PC-3 (cell line): Measurements from ENCODE around the gene ZNF729. TPM values are rescaled to one million over a fixed set of nuclear protein-coding genes. Genes with fewer than 3 reads are reported as not detected.

Source experiments
- ATAC-seq: fragments of 200-7000 bp; cut with Tn5 transposase; 2 replicates; pipeline ENCODE4 v1.9.1; 2020; ENCODE audit warnings: mild to moderate bottlenecking, moderate library complexity
- Bru-seq: library from RNA; stranded (reverse); fragments of 400-500 nt; gene quantifications from one replicate; lab custom pipeline; 2021; lab: Mats Ljungman, UMichigan
- BruChase-seq, 2 experiments: library from RNA; stranded (reverse); fragments of 400-500 nt; gene quantifications; one replicate each; lab custom pipeline; 2021; lab: Mats Ljungman, UMichigan
- BruUV-seq: library from RNA; stranded (reverse); fragments of 400-500 nt; replicated peaks from 2 replicates; lab custom pipeline; 2021; lab: Mats Ljungman, UMichigan
- CTCF ChIA-PET: fragments of 300-600 bp; sonication (Branson Sonifier 250); formaldehyde crosslinking; loops from one replicate; lab custom pipeline; 2022; ENCODE audit warnings: antibody characterized with exemption; lab: Charles Lee
- POLR2A ChIA-PET: fragments of 300-600 bp; sonication (Branson Sonifier 250); formaldehyde crosslinking; loops from one replicate; lab custom pipeline; 2022; ENCODE audit warnings: antibody characterized with exemption; ENCODE audit not compliant: unreplicated experiment; lab: Charles Lee
- DNase-seq: peaks from one replicate; pipeline ENCODE4 v3.0.0-alpha.2; 2015
- H2AFZ ChIP-seq: fragments of 300-600 bp; sonication (generic); 2 replicates; pipeline ENCODE4 v1.6.0; 2016; ENCODE audit warnings: antibody characterized with exemption, low read length
- H3F3A ChIP-seq: fragments of 300-600 bp; sonication (generic); one replicate; pipeline ENCODE4 v1.6.0; 2017; ENCODE audit warnings: antibody characterized with exemption, low read length, control low read depth, mild to moderate bottlenecking; ENCODE audit not compliant: unreplicated experiment
- H3K27ac ChIP-seq: fragments of 300-600 bp; sonication (generic); 2 replicates; pipeline ENCODE4 v1.5.1; 2016; ENCODE audit warnings: mild to moderate bottlenecking, low read length
- H3K27me3 ChIP-seq: fragments of 300-600 bp; sonication (generic); 2 replicates; pipeline ENCODE4 v1.6.1; 2016; ENCODE audit warnings: low read length, mixed read lengths
- H3K36me3 ChIP-seq: fragments of 300-600 bp; sonication (generic); 2 replicates; pipeline ENCODE4 v1.6.1; 2016; ENCODE audit warnings: low read depth, mixed run types, low read length, mixed read lengths
- H3K4me1 ChIP-seq: fragments of 300-600 bp; sonication (generic); 2 replicates; pipeline ENCODE4 v1.5.1; 2016; ENCODE audit warnings: low read length; ENCODE audit not compliant: insufficient read depth
- H3K4me2 ChIP-seq: fragments of 300-600 bp; sonication (generic); 2 replicates; pipeline ENCODE4 v1.6.0; 2016; ENCODE audit warnings: low read length
- H3K4me3 ChIP-seq: fragments of 300-600 bp; sonication (generic); 2 replicates; pipeline ENCODE4 v1.5.1; 2016; ENCODE audit warnings: mild to moderate bottlenecking, low read length, mixed read lengths
- H3K79me2 ChIP-seq: fragments of 300-600 bp; sonication (generic); 2 replicates; pipeline ENCODE4 v1.6.1; 2017; ENCODE audit warnings: low read length, mixed read lengths
- H3K9ac ChIP-seq: fragments of 300-600 bp; sonication (generic); 2 replicates; pipeline ENCODE4 v1.6.0; 2016; ENCODE audit warnings: mild to moderate bottlenecking, low read length
- H3K9me2 ChIP-seq: fragments of 300-600 bp; sonication (generic); replicated peaks from 2 replicates; pipeline ENCODE4 v1.6.1; 2016; ENCODE audit warnings: mixed run types, low read length, mixed read lengths
- H3K9me3 ChIP-seq: fragments of 300-600 bp; sonication (generic); 2 replicates; pipeline ENCODE4 v1.6.1; 2016; ENCODE audit warnings: low read length, mixed read lengths
- H4K20me1 ChIP-seq: fragments of 300-600 bp; sonication (generic); 2 replicates; pipeline ENCODE4 v1.6.1; 2016; ENCODE audit warnings: low read length, mixed read lengths
- CTCF ChIP-seq: fragments of 300-600 bp; sonication (generic); conservative IDR thresholded peaks from 2 replicates; pipeline ENCODE4 v1.5.1; 2017; ENCODE audit warnings: antibody characterized with exemption, low read depth, mild to moderate bottlenecking, low read length
- EZH2 ChIP-seq: fragments of 300-600 bp; sonication (generic); IDR thresholded peaks from one replicate; pipeline ENCODE4 v1.6.1; 2017; ENCODE audit warnings: antibody characterized with exemption, mild to moderate bottlenecking, low read length; ENCODE audit not compliant: unreplicated experiment
- EZH2phosphoT487 ChIP-seq: fragments of 300-600 bp; sonication (generic); IDR thresholded peaks from 2 replicates; pipeline ENCODE4 v1.6.1; 2018; ENCODE audit warnings: mild to moderate bottlenecking, antibody characterized with exemption, low read length, borderline replicate concordance
- intact Hi-C: fragments of 100-400 bp; cut with micrococcal nuclease; formaldehyde crosslinking; loops from 2 replicates; pipeline ENCODE4 v1.9.0; 2023
- long read RNA-seq: library from polyadenylated mRNA; unstranded; transcript quantifications from one replicate; pipeline ENCODE4 v2.0.0, GENCODE V29; 2021; ENCODE audit not compliant: unreplicated experiment
- total RNA-seq: library from RNA; depleted of rRNA; stranded (reverse); fragments of >200 nt; gene quantifications from 2 replicates; pipeline ENCODE4 v1.2.3, GENCODE V29; 2014; rRNA removed

The ZNF729 gene
- total RNA-seq (not detected in 2 replicates), Bru-seq, nascent RNA (not detected), BruChase-seq, experiment 1, labeled RNA remaining after a 6-hour chase (not detected), BruChase-seq, experiment 2, labeled RNA remaining after a 2-hour chase (percentile 5 among the genes with signal in this experiment)
- long read RNA-seq = 0 reads

GRCh38 chr19:22286151-22286810 is at the start of gene ZNF729:
Gene ZNF729, plus strand, starts transcription at chr19:22286441. Its CDS starts 85 bp downstream, at chr19:22286526.
- H3F3A ChIP-seq = no peaks in the 10 kb centered on the region
- H3K4me1 ChIP-seq = no peaks in the 10 kb centered on the region
- POLR2A ChIA-PET = no interaction called here
- DNase-seq (no peak), ATAC-seq (no peak)
- H3K9ac ChIP-seq = no peak within 1 kb of the TSS
- TF ChIP-seq EZH2phosphoT487 (no peak), CTCF (no peak), EZH2 (no peak)
- no peaks in the 10 kb centered on the region for H3K9me2 ChIP-seq
- no peaks in the 10 kb centered on the region for H3K27me3 ChIP-seq
- H2AFZ ChIP-seq = no peak within 1 kb of the TSS
- no peaks in the 10 kb centered on the region for H3K79me2 ChIP-seq
- peaks cover 9% of the 10 kb centered on the region; the same call in 1 of the 2 replicates for H3K9me3 ChIP-seq
- no peak within 1 kb of the TSS for H3K4me2 ChIP-seq
- no peaks in the 10 kb centered on the region for H4K20me1 ChIP-seq
- CTCF ChIA-PET = no interaction called here
- H3K36me3 ChIP-seq = no peaks in the 10 kb centered on the region; the same call in 1 of the 2 replicates
- BruUV-seq = no TSS peak
- H3K4me3 ChIP-seq = no peak within 1 kb of the TSS
- intact Hi-C loops = no loop called here
- no peak within 1 kb of the TSS for H3K27ac ChIP-seq

GRCh38 chr19:22256856-22257255 is 29.4 kb upstream of the ZNF729 start:
- H3F3A ChIP-seq = no peaks in the 10 kb centered on the region
- CTCF ChIA-PET = no interaction called here
- no peak overlapping the region for H2AFZ ChIP-seq
- no peaks in the 10 kb centered on the region for H3K9me2 ChIP-seq
- H3K4me1 ChIP-seq = no peaks in the 10 kb centered on the region
- no peaks in the 10 kb centered on the region for H3K79me2 ChIP-seq
- H4K20me1 ChIP-seq = no peaks in the 10 kb centered on the region
- DNase-seq (no peak), ATAC-seq (no peak)
- no peak overlapping the region for H3K9ac ChIP-seq
- peaks cover 23% of the 10 kb centered on the region for H3K9me3 ChIP-seq
- H3K27ac ChIP-seq = no peak overlapping the region
- no TSS peak for BruUV-seq
- POLR2A ChIA-PET = no interaction called here
- no peak overlapping the region for H3K4me3 ChIP-seq
- H3K27me3 ChIP-seq = no peaks in the 10 kb centered on the region
- TF ChIP-seq EZH2phosphoT487 (no peak), EZH2 (no peak), CTCF (no peak)
- no peaks in the 10 kb centered on the region for H3K36me3 ChIP-seq
- H3K4me2 ChIP-seq = no peak overlapping the region
- intact Hi-C loops = no loop called here

GRCh38 chr19:22257381-22257780 is 28.9 kb upstream of the ZNF729 start:
- Histone ChIP-seq H3K27ac (no peak overlapping the region), H2AFZ (no peak overlapping the region), H3K4me2 (no peak overlapping the region), H3K79me2 (no peaks in the 10 kb centered on the region), H3F3A (no peaks in the 10 kb centered on the region), H3K4me1 (no peaks in the 10 kb centered on the region), H3K27me3 (no peaks in the 10 kb centered on the region), H3K4me3 (no peak overlapping the region), H4K20me1 (no peaks in the 10 kb centered on the region), H3K9me2 (no peaks in the 10 kb centered on the region), H3K36me3 (no peaks in the 10 kb centered on the region), H3K9me3 (peaks cover 23% of the 10 kb centered on the region), H3K9ac (no peak overlapping the region)
- ChIA-PET POLR2A (no interaction called here), CTCF (no interaction called here)
- no TSS peak for BruUV-seq
- intact Hi-C loops = no loop called here
- no peak for TF ChIP-seq CTCF
- TF ChIP-seq EZH2 = no peak
- no peak for TF ChIP-seq EZH2phosphoT487
- DNase-seq = peak; percentile 4
- ATAC-seq = no peak
